ENCODE results near the gene CRTAP.
"Not testable (repeated sequence)": the region's sequence is repeated elsewhere in the genome, so short reads cannot be mapped to it uniquely, and the experiment has no call there.

Gene CRTAP

DNA sequence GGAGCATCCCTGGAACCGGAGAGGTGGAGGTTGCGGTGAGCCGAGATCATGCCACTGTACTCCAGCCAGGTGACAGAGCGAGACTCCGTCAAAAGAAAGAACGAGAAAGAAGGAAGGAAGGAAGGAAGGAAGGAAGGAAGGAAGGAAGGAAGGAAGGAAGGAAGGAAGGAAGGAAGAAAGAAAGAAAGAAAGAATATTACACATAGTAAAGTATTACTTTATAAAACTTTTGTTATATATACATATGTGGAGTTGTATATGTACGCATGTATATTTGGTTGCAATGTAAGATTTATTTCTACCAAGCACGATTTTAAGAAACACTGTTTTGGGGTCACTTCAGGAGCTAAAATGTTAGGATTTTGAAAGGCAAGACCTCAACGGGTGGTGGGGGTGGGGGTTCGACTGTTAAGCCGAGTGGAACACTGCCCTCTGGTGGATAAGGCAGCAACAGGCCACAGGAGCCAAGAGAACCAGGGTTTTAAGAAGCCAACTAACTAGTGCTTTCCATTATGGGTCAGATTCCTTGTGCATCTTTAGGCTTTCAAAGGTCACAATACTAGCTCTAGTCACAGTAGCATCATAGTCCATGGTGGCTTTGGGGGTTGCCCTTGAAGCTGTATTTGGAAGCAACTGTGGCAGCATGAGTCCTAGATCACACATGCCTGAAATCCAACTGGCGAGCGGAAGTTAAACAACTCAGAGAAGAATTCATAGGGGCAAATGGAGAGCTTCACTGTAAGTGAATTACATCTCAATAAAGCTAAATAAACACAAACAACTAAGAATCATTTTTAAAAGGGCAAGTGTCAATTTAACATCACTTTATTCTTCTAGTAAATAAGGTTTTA lies 39.4 kb upstream of the CRTAP start:
- Histone ChIP-seq H3K4me3 (ENCODE audit: low read depth in 1 of 2, low read length in 1 of 2) (no peak overlapping the region), H3K4me1 (ENCODE audit: control insufficient read depth in 1 of 2, insufficient read depth in 1 of 2, low read depth in 1 of 2, low read length in 1 of 2) (peaks cover 14 to 16% of the 10 kb centered on the region in 2 experiments), H3K27me3 (no peaks in the 10 kb centered on the region), H3K36me3 (peaks cover 35% of the 10 kb centered on the region), H3K27ac (peak overlapping the region; percentile 44), H3K9me3 (no peaks in the 10 kb centered on the region)
- TF ChIP-seq, protein P1, sequence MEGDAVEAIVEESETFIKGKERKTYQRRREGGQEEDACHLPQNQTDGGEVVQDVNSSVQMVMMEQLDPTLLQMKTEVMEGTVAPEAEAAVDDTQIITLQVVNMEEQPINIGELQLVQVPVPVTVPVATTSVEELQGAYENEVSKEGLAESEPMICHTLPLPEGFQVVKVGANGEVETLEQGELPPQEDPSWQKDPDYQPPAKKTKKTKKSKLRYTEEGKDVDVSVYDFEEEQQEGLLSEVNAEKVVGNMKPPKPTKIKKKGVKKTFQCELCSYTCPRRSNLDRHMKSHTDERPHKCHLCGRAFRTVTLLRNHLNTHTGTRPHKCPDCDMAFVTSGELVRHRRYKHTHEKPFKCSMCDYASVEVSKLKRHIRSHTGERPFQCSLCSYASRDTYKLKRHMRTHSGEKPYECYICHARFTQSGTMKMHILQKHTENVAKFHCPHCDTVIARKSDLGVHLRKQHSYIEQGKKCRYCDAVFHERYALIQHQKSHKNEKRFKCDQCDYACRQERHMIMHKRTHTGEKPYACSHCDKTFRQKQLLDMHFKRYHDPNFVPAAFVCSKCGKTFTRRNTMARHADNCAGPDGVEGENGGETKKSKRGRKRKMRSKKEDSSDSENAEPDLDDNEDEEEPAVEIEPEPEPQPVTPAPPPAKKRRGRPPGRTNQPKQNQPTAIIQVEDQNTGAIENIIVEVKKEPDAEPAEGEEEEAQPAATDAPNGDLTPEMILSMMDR (IDR thresholded peaks at IDR 0.05) = peak; percentile 65

DNA sequence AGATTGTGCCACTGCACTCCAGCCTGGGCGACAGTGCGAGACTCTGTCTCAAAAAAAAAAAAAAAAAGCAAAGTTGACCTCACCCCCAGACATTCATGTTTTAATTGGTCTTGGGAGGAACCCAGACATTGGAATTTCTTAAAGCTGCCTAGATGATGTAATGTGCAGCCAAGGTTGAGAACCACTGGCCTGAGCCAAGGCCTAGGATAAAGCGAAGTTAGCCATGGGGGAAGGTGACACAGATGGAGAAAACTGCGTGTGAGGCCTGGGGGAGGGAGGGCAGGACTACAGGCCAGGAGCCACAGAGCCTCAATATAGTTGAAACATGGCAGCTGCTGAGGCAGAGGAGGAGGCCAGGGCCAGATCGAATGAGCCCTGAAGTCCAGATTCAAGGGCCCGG lies 37.8 kb upstream of the CRTAP start:
- TF ChIP-seq, protein P1 (IDR thresholded peaks at IDR 0.05) = no peak
- H3K36me3 ChIP-seq = peaks cover 21% of the 10 kb centered on the region
- no peaks in the 10 kb centered on the region for H3K9me3 ChIP-seq
- H3K4me1 ChIP-seq (ENCODE audit: control insufficient read depth in 1 of 2, insufficient read depth in 1 of 2, low read depth in 1 of 2, low read length in 1 of 2) = peaks cover 14 to 16% of the 10 kb centered on the region in 2 experiments
- no peaks in the 10 kb centered on the region for H3K27me3 ChIP-seq
- no peak overlapping the region for H3K4me3 ChIP-seq (ENCODE audit: low read depth in 1 of 2, low read length in 1 of 2)
- H3K27ac ChIP-seq = peak overlapping the region; percentile 44

DNA sequence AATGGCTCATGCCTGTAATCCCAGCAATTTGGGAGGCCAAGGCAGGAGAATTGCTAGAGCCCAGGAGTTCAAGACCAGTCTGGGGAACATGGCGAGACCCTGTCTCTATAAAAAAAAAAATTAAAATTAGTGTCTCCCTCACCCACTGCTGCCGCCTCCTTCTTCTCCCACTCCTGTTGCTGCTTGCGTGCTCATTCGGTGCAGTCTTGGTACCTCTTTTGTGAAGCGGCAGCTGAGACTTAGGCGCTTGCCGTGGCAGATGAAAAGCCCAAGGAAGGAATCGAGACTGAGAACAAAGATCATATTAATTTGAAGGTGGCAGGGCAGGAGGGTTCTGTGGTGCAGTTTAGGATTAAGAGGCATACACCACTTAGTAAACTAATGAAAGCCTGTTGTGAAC lies 36.9 kb upstream of the CRTAP start:
- Histone ChIP-seq H3K36me3 (peaks cover 12% of the 10 kb centered on the region), H3K4me1 (ENCODE audit: control insufficient read depth in 1 of 2, insufficient read depth in 1 of 2, low read depth in 1 of 2, low read length in 1 of 2) (peaks cover 14 to 16% of the 10 kb centered on the region in 2 experiments), H3K27me3 (no peaks in the 10 kb centered on the region), H3K9me3 (no peaks in the 10 kb centered on the region), H3K4me3 (ENCODE audit: low read depth in 1 of 2, low read length in 1 of 2) (no peak overlapping the region), H3K27ac (no peak overlapping the region)
- TF ChIP-seq, protein P1 (IDR thresholded peaks at IDR 0.05) = no peak

DNA sequence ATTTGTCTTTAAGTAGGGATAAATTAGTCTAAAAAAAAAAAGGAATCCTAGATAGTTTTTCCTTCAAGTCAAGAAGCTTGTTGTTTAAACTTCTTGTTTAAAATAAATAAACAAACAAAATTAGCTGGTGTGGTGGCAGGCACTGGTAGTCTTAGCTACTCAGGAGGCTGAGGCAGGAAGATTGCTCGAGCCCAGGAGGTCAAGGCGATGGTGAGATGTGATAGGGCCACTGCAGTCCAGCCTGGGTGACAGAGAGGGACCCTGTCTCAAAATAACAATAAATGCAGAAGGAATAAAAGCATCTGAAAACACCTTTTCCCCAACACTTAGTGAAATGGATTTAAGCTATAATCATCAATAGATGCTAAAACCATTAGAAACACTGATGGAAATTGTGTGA lies 35.8 kb upstream of the CRTAP start:
- H3K27ac ChIP-seq = no peak overlapping the region
- no peak overlapping the region for H3K4me3 ChIP-seq (ENCODE audit: low read depth in 1 of 2, low read length in 1 of 2)
- H3K4me1 ChIP-seq (ENCODE audit: control insufficient read depth in 1 of 2, insufficient read depth in 1 of 2, low read depth in 1 of 2, low read length in 1 of 2) = peaks cover 14 to 16% of the 10 kb centered on the region in 2 experiments
- TF ChIP-seq, protein P1 (IDR thresholded peaks at IDR 0.05) = no peak
- no peaks in the 10 kb centered on the region for H3K27me3 ChIP-seq
- H3K36me3 ChIP-seq = peaks cover 1% of the 10 kb centered on the region
- no peaks in the 10 kb centered on the region for H3K9me3 ChIP-seq

DNA sequence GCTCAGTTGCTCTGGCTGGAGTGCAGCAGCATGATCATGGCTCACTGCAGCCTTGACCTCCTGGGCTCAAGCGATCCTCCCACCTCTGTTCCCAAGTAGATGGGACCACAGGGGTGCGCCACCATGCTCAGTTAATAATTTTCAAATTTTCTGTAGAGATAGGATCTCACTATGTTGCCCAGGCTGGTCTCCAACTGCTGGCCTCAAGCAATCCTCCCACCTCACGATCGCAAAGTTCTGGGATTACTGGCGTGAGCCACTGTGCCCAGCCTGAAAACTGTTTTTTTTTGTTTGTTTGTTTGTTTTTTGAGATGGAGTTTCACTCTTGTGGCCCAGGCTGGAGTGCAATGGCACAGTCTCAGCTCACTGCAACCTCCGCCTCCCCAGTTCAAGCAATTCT lies 34.0 kb upstream of the CRTAP start:
- H3K36me3 ChIP-seq; H3K4me3 ChIP-seq (ENCODE audit: low read depth in 1 of 2, low read length in 1 of 2); H3K27me3 ChIP-seq; H3K9me3 ChIP-seq; H3K27ac ChIP-seq; H3K4me1 ChIP-seq (ENCODE audit: control insufficient read depth in 1 of 2, insufficient read depth in 1 of 2, low read depth in 1 of 2, low read length in 1 of 2): not testable (repeated sequence)

DNA sequence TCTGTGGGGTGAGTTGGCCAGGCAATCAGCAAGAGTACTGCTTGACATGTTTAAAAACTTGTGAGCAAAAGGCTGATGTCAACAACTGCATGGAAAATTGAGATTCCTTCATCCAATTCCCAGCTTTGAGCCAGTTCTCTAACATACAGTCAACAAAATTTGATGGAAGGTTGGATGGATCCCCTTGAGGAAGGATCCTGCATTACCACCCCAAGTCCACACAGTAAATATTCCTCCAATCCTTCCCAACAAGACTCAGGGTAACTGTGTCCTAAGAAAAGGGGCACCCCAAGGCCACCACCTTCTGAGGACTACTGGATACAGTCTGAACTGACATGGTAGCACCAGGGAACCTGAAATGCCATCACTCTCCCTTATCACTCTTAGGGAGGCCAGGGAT lies 32.0 kb upstream of the CRTAP start:
- Histone ChIP-seq H3K4me1 (ENCODE audit: control insufficient read depth in 1 of 2, insufficient read depth in 1 of 2, low read depth in 1 of 2, low read length in 1 of 2) (peaks cover 0 to 8% of the 10 kb centered on the region in 2 experiments), H3K27me3 (no peaks in the 10 kb centered on the region), H3K27ac (no peak overlapping the region), H3K36me3 (no peaks in the 10 kb centered on the region), H3K9me3 (no peaks in the 10 kb centered on the region), H3K4me3 (ENCODE audit: low read depth in 1 of 2, low read length in 1 of 2) (no peak overlapping the region)
- TF ChIP-seq, protein P1 (IDR thresholded peaks at IDR 0.05) = no peak
